ENCODE measurements around the gene PTPRE.

PTPRE gene

DNA sequence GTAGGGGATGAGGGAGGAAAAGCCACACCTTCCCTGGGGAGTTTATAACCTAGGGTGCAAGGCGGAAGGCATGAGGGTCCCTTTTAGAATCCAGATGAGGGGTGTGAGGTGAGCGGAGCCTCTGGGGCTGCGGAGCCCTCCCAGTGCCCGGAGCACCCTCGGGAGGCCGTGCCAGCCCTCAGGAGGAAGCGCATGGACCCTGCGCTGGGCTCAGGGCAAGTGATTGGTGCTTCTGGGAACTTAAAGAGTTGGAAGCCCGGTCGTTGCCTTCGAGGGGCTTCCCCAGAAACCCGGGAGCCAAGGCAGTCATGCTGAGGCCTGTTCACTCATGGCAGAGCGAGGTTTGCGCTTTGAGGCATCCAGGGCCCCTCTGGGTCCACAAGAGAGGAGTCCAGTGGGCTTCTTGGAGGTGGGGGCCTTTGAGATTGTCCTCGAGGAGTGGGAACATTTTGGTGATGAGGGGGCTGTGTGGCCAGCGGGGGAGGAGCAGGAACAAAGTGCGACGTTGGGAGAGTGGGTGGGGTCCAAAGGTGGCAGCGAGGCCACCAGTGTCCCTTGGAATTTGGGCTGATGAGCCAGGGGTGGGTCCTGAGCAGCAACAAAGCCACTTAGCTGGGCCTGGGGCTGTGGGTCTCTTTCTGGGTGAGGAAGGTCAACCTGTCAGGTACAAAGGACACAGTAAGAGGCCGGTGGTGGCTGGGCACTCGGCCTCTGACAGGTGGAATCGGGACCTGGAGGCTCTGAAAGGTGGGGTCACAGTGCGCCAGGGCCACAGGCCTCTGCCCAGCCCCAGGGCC is 139.5 kb downstream of the PTPRE start:
- DNase-seq (ENCODE audit: low read depth in 2 of 2), result no peak

DNA sequence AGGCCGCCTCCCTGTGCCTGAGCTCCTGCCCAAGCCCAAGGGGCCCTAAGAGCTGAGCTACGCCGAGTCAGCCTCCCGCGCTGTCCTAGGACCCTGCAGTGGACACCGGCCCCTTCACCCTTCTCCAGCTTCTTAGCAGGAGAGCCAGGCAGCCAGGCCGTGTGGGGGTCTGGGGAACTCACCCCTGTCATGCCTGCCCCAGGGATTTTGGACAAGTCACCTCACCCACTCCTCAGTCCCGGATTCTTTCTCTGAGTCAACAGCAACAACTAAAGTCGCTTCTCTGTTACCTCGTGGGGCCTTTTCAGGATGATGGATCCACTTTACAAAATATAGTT is 140.0 kb downstream of the PTPRE start:
- DNase-seq (ENCODE audit: low read depth in 2 of 2), result no peak

GRCh38 chr10:128047351-128047750 is 140.4 kb downstream of the PTPRE start:
- peak; percentile 45 to 60 for DNase-seq (ENCODE audit: low read depth in 2 of 2)

DNA sequence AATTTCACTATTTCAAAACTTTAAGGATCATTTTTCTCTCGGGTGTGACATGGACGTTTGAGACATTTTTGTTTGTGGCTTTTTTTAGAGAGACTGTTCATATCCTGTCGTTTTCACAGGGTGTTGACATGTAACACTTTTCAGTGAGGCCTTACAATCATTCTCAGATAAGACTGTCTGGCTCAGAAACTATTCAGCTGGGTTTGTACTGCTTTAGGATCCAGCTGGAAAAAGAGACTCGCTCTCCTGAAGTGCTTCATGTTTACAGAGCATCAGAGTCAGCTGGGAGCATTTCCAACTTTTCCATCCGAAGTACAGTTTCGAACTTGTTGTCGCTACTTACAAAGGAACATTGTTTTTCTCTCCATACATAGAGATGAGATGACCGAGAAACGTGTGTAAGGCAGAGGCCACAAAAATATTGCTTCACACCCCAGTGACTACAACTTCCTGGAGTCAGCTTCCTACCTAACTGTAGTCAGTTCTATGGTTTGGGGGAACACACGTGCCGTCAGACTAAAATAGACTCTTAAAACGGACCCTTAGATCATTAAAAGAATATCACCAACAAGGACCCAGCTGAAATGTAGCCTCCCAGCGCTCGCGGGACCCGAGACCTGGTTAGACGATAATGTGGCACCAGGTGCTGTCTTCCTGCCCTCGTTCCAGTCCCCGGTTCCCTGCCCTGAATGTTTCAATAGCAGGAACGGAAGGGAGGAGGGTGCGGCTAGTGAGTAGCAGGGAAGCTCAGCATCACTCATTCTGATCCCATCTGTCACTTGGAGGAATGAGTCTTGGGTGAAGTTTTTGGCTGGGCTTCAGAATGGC is 141.3 kb downstream of the PTPRE start:
- no peak for DNase-seq (ENCODE audit: low read depth in 2 of 2)

- DNase-seq (ENCODE audit: low read depth in 2 of 2), result no peak
Observed at GRCh38 chr10:128048819-128049210, 141.9 kb downstream of the PTPRE start.

- DNase-seq (ENCODE audit: low read depth in 2 of 2), result no peak
Observed at GRCh38 chr10:128049226-128050120, 142.6 kb downstream of the PTPRE start.

GRCh38 chr10:128050121-128050516 is 143.2 kb downstream of the PTPRE start:
- no peak for DNase-seq (ENCODE audit: low read depth in 2 of 2)

GRCh38 chr10:128050936-128051335 is 144.0 kb downstream of the PTPRE start:
- no peak for DNase-seq (ENCODE audit: low read depth in 2 of 2)

- DNase-seq (ENCODE audit: low read depth in 2 of 2), result no peak
Observed at GRCh38 chr10:128051548-128051947, 144.6 kb downstream of the PTPRE start.

- no peak for DNase-seq (ENCODE audit: low read depth in 2 of 2)
Observed at GRCh38 chr10:128052696-128053095, 145.8 kb downstream of the PTPRE start.

DNA sequence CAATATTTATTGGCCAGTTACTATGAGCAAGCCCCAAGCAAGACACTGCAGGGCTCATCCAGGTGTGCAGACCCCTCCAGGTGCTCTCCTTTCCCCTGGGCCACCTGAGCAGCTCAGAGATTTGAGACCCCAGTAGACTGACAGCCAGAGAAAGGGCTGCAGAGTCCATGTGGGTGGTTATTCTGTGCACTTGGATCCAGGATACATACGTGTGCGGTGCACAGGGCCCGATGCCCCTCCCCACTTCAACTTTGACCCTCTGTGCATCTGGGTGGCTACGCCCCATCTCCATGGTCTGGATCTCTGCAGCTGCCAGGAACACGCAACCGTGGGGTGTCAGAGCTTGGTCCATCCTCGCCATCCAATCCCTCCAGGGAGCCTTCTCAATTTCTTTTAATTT is 146.5 kb downstream of the PTPRE start:
- no peak for DNase-seq (ENCODE audit: low read depth in 2 of 2)

DNA sequence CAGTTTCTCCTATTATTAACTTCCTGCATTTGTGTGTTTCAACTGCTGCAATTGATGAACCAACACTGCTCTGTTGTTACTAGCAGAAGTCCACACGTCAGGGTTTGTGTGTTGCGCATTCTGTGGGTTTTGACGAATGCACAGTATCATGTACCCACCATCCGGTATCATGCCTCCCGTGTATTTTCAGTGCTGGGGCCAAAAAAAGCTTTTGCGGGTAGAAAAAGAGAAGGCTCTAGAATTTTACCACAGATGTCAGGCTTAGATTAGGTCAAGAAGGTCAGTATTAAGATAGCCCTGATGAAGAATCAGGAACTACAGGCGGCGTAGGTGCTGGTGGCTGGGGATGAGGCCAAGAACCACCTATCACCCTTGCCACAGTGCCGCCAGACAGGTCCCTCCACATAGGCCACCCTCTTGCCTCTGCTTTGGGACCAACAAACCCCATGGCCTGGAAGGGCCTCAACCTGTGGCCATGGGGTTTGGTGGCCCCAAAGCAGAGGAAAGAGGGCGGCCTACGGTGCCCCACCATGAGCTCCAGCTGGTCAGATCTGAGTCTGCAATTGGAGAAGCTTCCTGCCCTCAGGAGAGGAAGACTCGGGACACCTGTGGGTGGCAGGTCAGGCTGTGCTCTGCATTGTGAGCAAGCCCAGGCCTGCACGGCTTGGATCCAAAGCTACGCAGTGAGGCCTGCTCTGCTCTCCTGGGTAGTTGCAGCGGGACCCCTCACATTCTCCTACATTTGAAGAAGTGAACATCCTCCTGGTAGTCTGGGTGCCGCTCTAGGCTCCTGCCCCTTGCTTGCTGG is 147.5 kb downstream of the PTPRE start:
- no peak for DNase-seq (ENCODE audit: low read depth in 2 of 2)

- no peak for DNase-seq (ENCODE audit: low read depth in 2 of 2)
Observed at GRCh38 chr10:128055061-128055868, 148.4 kb downstream of the PTPRE start.

DNA sequence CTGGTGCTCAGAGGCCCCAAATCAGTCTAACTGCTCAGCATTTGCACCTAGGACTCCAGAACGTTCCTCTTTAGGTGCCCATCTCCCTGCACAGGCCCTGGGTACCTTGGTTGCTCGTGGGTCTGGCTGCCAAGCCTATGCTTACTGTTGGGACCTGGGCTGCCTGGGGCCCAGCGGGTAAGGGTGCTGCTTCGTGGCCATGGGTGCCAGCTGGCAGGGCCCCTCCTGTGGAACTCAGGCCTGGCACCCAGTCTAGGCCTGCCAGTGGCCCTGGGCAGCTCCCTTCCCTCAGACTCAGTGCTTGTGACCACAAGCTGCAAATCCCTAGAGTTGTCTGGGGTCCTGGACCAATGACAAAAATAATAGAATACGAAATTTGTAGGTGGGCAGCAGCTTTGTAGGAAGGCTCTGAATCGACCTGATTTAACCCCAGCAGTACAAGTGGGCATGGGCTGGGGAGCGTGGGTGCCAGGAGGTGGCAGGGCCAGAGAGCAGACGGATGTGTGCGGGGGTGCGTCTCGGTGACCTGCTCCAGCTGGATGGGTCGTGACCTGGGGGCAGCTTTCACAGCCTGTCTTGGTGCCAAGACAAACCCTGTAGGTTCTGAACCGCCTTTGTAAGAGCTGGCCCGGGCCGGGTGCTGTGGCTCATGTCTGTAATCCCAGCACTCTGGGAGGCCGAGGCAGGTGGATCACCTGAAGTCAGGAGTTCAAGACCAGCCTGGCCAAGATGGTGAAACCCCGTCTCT is 149.6 kb downstream of the PTPRE start:
- no peak for DNase-seq (ENCODE audit: low read depth in 2 of 2)

DNA sequence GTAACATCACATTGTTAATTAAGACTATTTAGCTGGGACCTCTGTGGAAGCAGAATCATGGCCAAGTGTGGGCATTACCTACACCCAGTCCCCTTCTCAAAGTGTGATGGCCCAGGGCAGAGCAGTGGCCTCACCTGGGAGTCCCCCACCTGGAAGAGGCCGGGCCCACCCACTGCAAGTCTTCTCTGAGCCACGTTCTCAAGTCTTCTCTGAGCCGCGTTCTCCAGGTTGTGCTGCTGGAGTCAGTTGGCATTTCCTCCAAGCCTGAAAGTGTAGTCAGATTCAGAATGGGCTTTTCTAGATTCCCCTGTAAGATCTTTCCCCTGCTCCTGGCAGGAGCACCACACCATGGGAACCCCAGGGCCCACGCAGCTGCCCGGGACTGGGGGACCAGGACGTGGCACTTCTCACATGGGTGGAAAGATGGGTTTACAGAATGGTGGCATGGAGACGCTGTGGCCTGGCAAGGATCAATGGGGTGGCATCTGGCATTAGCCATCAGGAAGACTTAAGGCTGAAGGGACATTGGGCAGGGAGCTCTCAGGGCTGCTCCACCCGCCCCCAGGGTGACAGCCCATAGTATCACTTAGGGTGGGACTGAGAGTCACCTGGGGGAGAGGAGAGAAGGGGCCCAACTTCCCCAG is 151.3 kb downstream of the PTPRE start:
- DNase-seq (ENCODE audit: low read depth in 2 of 2), result no peak

DNA sequence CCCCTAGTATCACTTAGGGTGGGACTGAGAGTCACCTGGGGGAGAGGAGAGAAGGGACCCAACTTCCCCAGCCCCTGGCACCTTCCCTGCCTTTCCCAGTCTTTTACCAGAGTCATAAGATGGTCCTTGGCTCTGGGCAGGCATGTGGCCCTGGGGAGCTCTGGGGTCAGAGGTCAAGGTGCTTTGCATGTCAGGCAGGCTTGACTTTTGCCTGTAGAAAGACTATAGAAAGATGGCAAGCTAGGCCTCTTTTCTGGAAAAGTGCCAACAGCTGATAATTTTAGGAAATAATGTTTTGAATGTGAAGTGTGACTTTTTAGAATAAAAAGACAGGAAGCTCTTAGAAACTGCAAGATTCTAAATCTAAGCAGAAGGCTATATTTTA is 151.8 kb downstream of the PTPRE start:
- no peak for DNase-seq (ENCODE audit: low read depth in 2 of 2)

DNA sequence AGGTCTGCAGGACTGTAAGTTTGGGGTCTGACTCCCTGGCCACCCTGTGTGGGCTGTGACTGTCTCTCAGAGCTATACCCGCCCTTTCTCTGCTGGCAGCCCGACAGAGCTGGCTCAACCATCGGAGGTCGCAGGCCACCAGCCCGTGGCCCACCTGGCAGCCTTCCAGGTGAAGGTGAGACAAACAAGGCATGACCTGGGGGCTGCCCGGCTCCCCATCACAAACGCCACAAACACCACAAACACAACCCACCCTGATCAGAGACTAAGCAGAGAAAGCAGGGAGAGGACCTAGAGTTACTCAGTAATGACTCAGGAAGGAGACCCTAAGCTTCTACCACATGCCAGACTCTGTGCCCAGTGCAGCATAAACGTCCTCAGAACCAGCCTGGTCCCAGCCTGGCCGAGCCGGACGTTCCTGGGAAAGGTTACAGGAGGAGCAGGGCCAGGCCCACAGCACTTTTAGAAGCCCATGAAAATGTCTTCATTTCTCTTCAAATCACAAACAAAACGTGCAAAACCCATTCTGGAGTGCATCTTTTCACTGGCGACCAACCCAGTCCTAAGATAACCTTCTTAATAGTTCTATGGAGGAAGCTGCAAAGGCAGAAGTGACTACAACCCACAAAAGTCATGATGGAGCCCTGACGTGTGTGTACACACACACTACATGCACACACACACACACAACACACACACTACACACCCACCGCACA is 152.5 kb downstream of the PTPRE start:
- no peak for DNase-seq (ENCODE audit: low read depth in 2 of 2)

GRCh38 chr10:128059982-128060293 is 153.0 kb downstream of the PTPRE start:
- DNase-seq (ENCODE audit: low read depth in 2 of 2), result no peak
